Panc1 (cell line): ENCODE results near the gene GOLGA2. TPM values are rescaled to one million over a fixed set of nuclear protein-coding genes. Genes with fewer than 3 reads are reported as not detected.

ENCODE experiments used
- ATAC-seq: fragments of 200-7000 bp; cut with Tn5 transposase; 2 replicates; pipeline ENCODE4 v1.9.1; 2020; ENCODE audit warnings: mild to moderate bottlenecking, moderate library complexity
- BruUV-seq: library from RNA; stranded (reverse); fragments of 400-500 nt; replicated peaks from 2 replicates; lab custom pipeline; 2021; lab: Mats Ljungman, UMichigan
- CTCF ChIA-PET: fragments of 300-600 bp; sonication (Branson Sonifier 250); formaldehyde crosslinking; loops from one replicate; lab custom pipeline; 2022; ENCODE audit warnings: antibody characterized with exemption; lab: Charles Lee
- POLR2A ChIA-PET: fragments of 300-600 bp; sonication (Branson Sonifier 250); formaldehyde crosslinking; loops from one replicate; lab custom pipeline; 2022; ENCODE audit warnings: antibody characterized with exemption; lab: Charles Lee
- DNase-seq: peaks from one replicate; pipeline ENCODE4 v3.0.0-alpha.2; 2010; ENCODE audit warnings: low read depth, low spot score
- H3K27ac ChIP-seq: 2 replicates; pipeline ENCODE4 v1.5.1; 2011; ENCODE audit warnings: mild to moderate bottlenecking, low read length, inconsistent platforms
- H3K27me3 ChIP-seq: fragments of 200-500 bp; sonication (Bioruptor generic); 2 replicates; pipeline ENCODE4 v1.6.0; 2014; ENCODE audit warnings: low read length, inconsistent platforms; ENCODE audit not compliant: control insufficient read depth, insufficient read depth
- H3K36me3 ChIP-seq: fragments of 200-500 bp; sonication (Bioruptor generic); 2 replicates; pipeline ENCODE4 v1.5.1; 2014; ENCODE audit warnings: inconsistent platforms, mild to moderate bottlenecking, low read length, moderate library complexity; ENCODE audit not compliant: control insufficient read depth, insufficient read depth
- H3K4me1 ChIP-seq: 2 replicates; pipeline ENCODE4 v1.5.1; 2011; ENCODE audit warnings: inconsistent platforms, mild to moderate bottlenecking, low read length, moderate library complexity; ENCODE audit not compliant: control insufficient read depth, insufficient read depth
- H3K4me3 ChIP-seq, 2 experiments: 2 replicates each; pipeline ENCODE4 v1.5.1; 2011 to 2012; ENCODE audit warnings: low read depth in 2 of 2, low read length in 2 of 2, mild to moderate bottlenecking in 2 of 2, inconsistent platforms in 1 of 2, moderate library complexity in 1 of 2
- H3K9me3 ChIP-seq: fragments of 200-500 bp; sonication (Bioruptor generic); 2 replicates; pipeline ENCODE4 v1.5.1; 2014; ENCODE audit warnings: low read depth, mild to moderate bottlenecking, inconsistent platforms, low read length, moderate library complexity; ENCODE audit not compliant: control insufficient read depth, insufficient read depth
- POLR2AphosphoS5 ChIP-seq: IDR thresholded peaks from 2 replicates; pipeline ENCODE4 v1.6.1; 2012; ENCODE audit warnings: mild to moderate bottlenecking, low read depth, low read length, moderate library complexity
- SIN3A ChIP-seq: IDR thresholded peaks from 2 replicates; pipeline ENCODE4 v1.6.1; 2012; ENCODE audit warnings: low read depth, mild to moderate bottlenecking, low read length, moderate library complexity, borderline replicate concordance; ENCODE audit not compliant: insufficient read depth
- TCF7L2 ChIP-seq: IDR thresholded peaks from 2 replicates; pipeline ENCODE4 v1.6.1; 2011; ENCODE audit warnings: mild to moderate bottlenecking, low read depth, low read length, inconsistent platforms
- in situ Hi-C: cut with HindIII; loops from 2 replicates; pipeline ENCODE4 v1.10.0; 2016; ENCODE audit warnings: low sequenced_read_pairs, low pct_unique_long_range_greater_than_20kb
- intact Hi-C: fragments of 100-400 bp; cut with micrococcal nuclease; formaldehyde crosslinking; loops from one replicate; pipeline ENCODE4 v1.10.0; 2022; ENCODE audit not compliant: unreplicated experiment
- total RNA-seq: library from RNA; stranded (reverse); gene quantifications from one replicate; pipeline ENCODE4 v1.2.1, GENCODE V29; 2021; ENCODE audit not compliant: unreplicated experiment
- TF ChIP-seq, protein P1 (sequence below), 2 experiments: IDR thresholded peaks; 2 replicates each; pipeline ENCODE4 v1.6.1; 2011 to 2012; ENCODE audit warnings: low read depth in 2 of 2, control low read depth in 1 of 2, low read length in 1 of 2, mild to moderate bottlenecking in 1 of 2, moderate library complexity in 1 of 2; ENCODE audit not compliant: insufficient read depth in 1 of 2
- TF ChIP-seq, protein P2 (sequence below): fragments of 450-650 bp; IDR thresholded peaks from 2 replicates; pipeline ENCODE4 v1.5.1; 2017; ENCODE audit warnings: mild to moderate bottlenecking

The GOLGA2 gene
- total RNA-seq, 1 experiment from 2014 or later, result 69.6 TPM

- Histone ChIP-seq H3K4me1 (no peaks in the 10 kb centered on the region), H3K4me3 (no peak overlapping the region), H3K27ac (no peak overlapping the region), H3K9me3 (no peaks in the 10 kb centered on the region), H3K36me3 (no peaks in the 10 kb centered on the region), H3K27me3 (no peaks in the 10 kb centered on the region)
- no peak for TF ChIP-seq SIN3A
- TF ChIP-seq, protein P1, sequence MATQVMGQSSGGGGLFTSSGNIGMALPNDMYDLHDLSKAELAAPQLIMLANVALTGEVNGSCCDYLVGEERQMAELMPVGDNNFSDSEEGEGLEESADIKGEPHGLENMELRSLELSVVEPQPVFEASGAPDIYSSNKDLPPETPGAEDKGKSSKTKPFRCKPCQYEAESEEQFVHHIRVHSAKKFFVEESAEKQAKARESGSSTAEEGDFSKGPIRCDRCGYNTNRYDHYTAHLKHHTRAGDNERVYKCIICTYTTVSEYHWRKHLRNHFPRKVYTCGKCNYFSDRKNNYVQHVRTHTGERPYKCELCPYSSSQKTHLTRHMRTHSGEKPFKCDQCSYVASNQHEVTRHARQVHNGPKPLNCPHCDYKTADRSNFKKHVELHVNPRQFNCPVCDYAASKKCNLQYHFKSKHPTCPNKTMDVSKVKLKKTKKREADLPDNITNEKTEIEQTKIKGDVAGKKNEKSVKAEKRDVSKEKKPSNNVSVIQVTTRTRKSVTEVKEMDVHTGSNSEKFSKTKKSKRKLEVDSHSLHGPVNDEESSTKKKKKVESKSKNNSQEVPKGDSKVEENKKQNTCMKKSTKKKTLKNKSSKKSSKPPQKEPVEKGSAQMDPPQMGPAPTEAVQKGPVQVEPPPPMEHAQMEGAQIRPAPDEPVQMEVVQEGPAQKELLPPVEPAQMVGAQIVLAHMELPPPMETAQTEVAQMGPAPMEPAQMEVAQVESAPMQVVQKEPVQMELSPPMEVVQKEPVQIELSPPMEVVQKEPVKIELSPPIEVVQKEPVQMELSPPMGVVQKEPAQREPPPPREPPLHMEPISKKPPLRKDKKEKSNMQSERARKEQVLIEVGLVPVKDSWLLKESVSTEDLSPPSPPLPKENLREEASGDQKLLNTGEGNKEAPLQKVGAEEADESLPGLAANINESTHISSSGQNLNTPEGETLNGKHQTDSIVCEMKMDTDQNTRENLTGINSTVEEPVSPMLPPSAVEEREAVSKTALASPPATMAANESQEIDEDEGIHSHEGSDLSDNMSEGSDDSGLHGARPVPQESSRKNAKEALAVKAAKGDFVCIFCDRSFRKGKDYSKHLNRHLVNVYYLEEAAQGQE (IDR thresholded peaks at IDR 0.05; ENCODE audit: insufficient read depth in 1 of 2, low read depth in 2 of 2, low read length in 1 of 2), result no peak
- TF ChIP-seq, protein P2, sequence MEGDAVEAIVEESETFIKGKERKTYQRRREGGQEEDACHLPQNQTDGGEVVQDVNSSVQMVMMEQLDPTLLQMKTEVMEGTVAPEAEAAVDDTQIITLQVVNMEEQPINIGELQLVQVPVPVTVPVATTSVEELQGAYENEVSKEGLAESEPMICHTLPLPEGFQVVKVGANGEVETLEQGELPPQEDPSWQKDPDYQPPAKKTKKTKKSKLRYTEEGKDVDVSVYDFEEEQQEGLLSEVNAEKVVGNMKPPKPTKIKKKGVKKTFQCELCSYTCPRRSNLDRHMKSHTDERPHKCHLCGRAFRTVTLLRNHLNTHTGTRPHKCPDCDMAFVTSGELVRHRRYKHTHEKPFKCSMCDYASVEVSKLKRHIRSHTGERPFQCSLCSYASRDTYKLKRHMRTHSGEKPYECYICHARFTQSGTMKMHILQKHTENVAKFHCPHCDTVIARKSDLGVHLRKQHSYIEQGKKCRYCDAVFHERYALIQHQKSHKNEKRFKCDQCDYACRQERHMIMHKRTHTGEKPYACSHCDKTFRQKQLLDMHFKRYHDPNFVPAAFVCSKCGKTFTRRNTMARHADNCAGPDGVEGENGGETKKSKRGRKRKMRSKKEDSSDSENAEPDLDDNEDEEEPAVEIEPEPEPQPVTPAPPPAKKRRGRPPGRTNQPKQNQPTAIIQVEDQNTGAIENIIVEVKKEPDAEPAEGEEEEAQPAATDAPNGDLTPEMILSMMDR, result no peak
- TF ChIP-seq TCF7L2, result no peak
- no peak for TF ChIP-seq POLR2AphosphoS5
- DNase-seq (no peak), ATAC-seq (no peak)
- no TSS peak for BruUV-seq
- in situ Hi-C loops (no loop called here), intact Hi-C loops (no loop called here)
- ChIA-PET POLR2A (no interaction called here), CTCF (no interaction called here)
Observed at GRCh38 chr9:128265348-128265847, 10.4 kb downstream of the GOLGA2 start.

- Histone ChIP-seq H3K4me1 (no peaks in the 10 kb centered on the region), H3K27ac (no peak overlapping the region), H3K9me3 (no peaks in the 10 kb centered on the region), H3K36me3 (no peaks in the 10 kb centered on the region), H3K4me3 (no peak overlapping the region), H3K27me3 (no peaks in the 10 kb centered on the region)
- ATAC-seq, result no peak
- no peak for DNase-seq
- in situ Hi-C loops, result no loop called here
- CTCF ChIA-PET, result no interaction called here
- POLR2A ChIA-PET, result interaction anchor here (0.6 kb wide), 1 partner anchor 88 kb away, joined by 4 read pairs; no protein-coding TSS in a partner anchor
- intact Hi-C loops, result no loop called here
- no peak for TF ChIP-seq SIN3A
- TF ChIP-seq TCF7L2, result no peak
- TF ChIP-seq, protein P1 (IDR thresholded peaks at IDR 0.05; ENCODE audit: insufficient read depth in 1 of 2, low read depth in 2 of 2, low read length in 1 of 2), result no peak
- no peak for TF ChIP-seq POLR2AphosphoS5
- TF ChIP-seq, protein P2, result no peak
- BruUV-seq, result no TSS peak
Observed at GRCh38 chr9:128262687-128263086, 13.1 kb downstream of the GOLGA2 start.
